ENCODE measurements around the gene LOXHD1.

The LOXHD1 gene

DNA sequence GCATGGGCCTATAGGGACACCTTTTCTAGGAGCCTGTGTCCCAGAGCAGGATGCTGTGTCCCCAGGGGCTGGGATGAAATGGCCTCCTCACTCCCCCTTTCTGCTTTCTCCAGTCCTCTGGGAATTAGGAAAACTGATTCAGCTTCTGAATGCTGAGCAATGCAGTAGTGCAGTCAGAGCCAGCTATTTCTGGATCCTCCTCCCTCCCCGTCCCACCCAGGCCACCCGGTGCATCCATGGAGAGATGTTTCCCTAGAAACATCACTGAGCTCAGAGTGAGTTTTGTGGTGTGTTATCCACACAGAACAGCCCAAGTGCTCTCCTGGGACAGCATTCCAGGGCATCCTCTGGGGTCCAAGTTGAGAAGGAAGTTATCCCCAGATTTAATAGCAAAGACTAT lies 125.5 kb downstream of the LOXHD1 start:
- DNase-seq: no peak

DNA sequence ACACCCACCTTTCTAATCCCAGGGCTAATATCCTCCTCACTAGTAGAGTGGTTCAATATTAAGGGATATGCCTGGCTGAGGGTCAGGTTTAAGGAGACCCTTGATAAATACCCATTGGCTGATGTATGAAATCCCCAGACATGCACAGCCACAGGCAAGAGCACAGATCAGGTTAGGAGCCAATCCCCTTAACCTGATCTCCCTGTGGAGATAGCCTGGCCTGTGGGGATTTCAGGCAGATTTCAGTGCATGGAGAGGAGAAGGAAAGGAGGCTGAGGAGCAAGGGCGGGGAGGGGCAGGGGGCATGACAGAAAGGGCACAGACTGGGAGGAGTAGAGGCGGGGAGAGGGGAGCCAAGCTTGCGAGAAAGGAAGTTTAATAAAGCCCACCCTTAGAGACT lies 129.0 kb downstream of the LOXHD1 start:
- DNase-seq: no peak

DNA sequence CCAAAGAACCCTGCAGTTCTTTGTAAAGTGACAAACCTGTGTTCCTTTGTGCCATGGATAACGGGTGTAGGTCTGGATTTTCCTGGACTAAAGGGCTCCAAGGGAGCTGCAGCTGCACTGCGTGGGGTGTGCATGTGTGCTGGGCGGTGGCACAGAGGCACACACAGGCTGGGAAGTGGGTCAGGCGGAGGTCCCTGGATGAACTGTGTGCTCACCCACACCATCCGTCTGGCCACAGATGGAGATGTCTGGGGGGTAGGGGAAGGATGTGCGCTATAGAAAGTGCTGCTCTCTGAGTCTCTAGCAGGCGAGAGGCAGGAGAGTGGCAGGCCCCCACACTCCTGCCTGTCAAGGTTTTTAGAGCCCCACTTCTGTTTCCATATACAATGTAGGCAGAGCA lies 137.2 kb downstream of the LOXHD1 start:
- DNase-seq: no peak

DNA sequence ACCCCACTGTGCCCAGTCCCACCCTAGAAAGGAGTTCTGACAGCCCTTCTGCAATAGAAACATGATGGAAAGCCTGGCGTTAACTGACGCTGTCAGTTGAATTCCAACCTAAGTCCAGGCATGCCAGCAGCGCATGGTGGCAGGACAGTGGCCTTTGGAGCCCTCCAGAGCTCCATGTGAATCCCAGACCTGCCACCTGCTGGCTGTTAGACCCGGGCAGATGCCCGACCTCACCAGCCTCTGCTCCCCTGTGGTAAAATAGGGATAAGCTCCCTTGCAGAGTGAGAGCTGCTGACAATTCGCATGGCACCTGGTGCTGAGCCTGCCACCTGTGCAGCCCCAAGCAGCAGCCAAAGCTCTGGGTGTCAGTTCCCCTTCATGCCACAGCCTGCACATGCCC lies 138.6 kb downstream of the LOXHD1 start:
- no peak for DNase-seq

DNA sequence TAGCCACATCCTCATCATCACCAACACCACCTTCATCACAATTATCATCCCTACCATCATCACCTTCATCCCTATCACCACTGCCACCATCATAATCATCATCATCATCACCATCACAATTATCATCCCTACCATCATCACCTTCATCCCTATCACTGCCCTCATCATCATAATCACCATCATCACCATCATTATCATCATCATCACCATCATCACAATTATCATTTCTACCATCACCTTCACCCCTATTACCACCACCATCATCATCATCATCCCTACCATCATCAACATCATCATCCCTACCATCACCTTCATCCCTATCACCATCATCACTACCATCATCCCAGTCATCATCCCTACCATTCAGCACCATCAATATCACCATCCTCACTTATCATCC lies 140.5 kb downstream of the LOXHD1 start:
- DNase-seq: no peak

DNA sequence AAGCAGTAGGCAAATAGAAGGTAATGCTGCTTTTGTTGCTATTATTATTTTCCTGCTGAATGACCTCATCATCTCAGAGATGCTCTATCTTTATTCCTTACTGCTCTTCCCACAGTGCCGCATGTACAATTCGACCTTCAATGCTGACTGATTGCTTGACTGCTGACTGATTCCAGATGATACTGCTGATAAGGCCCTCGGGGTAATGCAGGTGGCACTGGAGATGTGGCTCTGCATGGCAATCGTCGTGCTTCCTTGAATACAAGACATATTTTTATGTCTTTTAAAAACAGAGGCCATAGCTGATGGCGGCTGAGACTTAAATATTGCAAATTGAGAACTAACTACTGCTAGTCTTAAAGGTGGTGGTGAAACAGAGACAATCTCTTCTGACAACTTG lies 146.6 kb downstream of the LOXHD1 start:
- DNase-seq: no peak

DNA sequence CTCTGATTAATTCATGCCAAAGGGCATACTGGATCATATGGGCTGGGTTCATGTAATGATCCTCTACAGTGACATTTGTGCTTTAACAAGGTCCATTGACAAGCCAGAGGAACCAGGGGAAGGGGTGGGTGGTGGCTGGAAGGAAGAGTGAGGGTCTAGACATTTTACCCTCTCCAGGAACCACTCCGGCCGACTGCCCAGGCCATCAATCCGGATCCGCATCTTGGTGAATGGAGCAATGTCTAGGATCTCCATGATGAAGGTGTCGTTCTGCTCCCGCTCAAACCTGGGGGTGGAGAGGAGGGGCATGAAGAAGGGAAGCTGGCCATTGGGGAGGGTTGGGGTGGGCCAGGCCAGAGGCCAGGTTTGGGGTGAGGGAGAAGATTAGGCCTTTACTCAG lies 147.5 kb downstream of the LOXHD1 start:
- no peak for DNase-seq

DNA sequence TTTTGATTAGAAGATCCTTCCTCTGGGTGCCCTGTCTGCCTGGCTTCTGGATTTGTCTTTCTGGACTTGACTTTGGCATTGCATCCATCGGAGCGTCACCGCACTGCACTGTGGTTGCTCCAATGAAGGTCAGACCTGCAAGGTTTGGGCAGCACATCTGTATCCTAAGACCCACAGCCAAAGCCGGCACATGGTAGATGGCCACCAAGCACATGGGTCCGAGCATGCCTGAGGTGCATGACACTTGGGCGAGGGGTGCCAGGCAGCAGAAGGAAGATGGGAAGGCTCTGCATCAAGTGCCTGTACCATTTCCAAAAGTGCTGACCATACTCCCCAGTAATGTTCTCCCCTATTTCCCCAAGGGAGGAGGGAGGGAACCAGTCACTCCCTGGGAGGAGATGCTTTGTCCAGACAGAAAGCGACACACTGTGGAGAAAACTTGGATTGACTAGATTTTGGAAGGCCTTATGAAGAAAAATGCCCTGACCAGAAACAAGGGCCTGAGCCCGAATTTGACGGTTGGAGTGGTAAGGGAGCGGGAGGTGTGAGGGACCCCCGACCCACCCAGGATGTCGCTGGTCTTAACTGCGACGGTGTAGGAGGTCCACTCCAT lies 149.9 kb downstream of the LOXHD1 start:
- DNase-seq: no peak

DNA sequence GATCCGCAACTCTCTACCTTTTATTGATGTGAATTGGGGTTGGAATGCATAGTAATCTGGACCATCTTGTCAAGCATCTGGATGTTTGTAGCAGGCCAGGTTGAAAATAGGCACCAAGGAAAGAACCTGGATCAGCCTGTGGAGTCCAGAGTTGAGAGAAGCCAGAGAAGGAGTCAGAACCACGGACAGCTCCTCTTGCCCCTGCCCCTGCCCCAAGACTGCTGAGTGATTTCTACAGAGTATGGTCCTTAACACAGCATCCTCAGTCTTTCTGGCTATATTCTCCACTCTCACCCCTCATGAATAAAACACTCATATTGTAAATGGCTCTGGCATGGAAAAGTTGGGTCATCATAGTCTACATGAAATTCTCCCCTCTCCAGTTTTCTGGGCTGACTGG lies 154.6 kb downstream of the LOXHD1 start:
- DNase-seq: no peak

DNA sequence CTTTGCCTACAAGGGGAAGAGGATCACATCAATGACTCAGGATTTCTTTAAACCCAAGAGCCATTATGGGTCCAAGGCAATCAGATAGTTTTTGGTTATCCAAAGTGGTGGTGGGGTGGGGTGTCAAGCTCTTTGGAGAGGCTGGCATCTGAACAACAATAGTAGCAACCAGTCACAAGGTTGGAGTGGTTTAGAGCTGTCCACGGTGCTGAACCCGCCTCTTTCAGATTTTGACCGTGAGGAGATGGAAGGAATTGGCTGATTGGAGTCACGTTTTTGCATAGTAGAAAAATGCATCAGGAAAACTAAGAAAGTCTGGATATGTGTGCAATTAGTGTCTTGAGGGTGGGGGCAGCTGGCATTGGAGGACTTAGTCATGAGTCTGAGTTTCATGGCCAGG lies 159.9 kb downstream of the LOXHD1 start:
- no peak for DNase-seq

DNA sequence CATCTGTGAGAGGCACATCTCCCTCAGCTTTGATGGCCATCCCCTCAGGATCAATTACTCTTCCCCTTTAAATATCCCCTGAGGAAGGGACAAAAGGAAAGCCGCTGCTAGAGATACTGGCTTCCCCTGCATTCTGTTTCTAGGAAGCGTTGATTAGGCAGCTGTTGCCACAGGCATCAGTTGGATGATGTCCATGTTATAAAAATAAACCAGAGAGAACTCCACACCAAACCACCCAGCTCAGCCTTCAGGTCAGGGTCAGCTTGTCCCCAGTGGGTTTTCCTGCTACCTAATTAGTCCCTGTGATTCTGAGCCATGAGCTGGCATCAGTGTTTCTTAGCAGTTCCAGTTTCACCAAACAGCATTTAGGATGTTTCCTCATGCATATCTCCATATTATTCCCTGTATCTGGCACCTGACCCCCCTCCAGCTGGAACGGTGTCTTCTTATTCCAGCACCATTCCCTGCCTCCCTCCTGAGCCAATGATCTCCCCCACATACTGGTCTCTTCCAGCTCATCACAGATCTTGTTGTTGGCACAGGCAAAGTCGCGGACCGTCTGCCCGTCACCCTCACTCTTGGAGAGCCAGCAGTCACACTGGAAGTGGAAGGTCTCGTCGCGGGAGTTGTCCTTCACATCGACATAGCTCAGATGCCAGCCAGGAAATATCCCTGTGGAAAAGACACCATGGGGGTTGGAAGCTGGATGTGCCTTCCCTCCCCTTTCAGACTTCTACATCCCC lies 168.4 kb downstream of the LOXHD1 start:
- DNase-seq: no peak

DNA sequence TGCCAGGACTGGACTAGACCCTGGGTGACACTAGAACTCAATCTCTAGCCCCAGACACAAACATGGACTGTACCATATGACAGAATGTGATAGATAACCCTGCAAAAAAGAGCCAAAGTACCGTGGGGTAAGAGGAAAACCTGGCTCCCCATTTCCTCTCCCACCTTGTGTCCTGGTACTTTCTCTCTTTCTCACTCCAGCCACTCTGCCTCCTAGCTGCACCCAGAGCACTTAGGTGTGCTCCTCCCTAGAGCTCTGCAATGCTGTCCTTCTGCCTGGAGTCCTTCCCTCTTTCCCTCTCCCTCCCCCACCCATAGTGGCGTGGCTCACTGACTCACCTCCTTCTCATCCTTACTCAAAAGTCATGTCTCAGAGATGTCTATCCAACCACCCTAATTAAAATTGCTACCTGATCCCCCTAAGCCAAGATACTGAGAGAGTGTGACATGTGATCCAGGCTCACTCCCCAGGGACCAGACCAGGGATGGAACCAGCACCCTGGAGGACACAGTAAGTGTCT lies 171.3 kb downstream of the LOXHD1 start:
- DNase-seq: no peak

DNA sequence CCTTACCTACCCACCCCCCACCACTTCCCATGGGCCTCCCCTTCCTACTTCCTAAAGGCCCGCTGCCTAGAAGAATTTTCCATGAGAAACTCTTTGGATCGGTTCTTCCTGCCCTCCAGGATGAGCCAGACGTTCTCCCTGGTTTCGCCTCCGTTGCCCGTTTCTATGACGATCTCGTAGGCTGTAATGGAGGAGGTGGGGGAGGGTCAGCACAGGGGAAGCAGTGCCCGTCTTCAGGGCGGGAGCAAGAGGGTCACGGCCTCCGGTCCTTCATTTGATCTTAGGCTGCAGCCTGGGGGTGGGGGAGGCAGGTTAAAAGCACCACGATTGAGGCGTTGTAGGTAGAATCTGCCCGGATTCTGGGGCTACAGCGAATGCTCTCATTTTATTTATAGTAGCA lies 172.0 kb downstream of the LOXHD1 start:
- DNase-seq: no peak

DNA sequence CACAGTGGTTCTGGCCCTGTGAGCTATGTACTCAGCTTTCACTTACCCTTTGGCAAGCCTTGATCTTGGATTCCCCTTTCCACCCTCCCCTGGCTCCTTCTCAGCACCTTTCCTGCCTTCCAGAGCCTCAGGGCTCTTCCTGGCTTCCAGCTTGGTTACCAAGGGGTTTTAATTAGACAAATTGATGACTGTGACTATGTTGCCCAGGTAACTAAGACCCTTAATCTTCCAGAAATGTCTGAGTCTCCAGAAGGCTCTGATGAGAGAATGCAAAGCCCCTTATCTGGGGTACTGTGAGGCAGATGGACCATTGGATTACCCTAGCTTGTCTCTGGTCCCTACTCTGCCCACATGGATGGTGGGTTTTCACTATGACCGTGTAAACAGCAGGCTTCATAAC lies 174.2 kb downstream of the LOXHD1 start:
- no peak for DNase-seq

DNA sequence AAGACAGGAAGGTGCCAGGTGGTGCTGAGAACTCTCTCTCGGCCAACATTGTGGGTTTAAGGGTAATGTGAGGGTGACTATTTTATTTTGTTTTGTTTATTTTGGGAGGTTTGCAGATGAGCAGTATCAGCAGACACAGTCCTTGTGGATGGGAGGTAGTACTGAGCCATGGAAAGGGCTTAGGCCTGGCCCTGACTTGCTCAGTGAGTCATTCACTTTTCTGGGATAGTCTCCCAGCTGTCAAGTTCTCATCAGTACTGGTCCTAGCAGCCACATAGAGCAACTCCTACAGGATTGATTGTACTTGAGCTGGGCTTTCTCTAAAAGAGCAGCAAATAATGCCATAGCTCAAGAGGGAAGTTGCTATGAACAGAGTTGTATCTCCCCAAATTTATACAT lies 175.2 kb downstream of the LOXHD1 start:
- DNase-seq: no peak

DNA sequence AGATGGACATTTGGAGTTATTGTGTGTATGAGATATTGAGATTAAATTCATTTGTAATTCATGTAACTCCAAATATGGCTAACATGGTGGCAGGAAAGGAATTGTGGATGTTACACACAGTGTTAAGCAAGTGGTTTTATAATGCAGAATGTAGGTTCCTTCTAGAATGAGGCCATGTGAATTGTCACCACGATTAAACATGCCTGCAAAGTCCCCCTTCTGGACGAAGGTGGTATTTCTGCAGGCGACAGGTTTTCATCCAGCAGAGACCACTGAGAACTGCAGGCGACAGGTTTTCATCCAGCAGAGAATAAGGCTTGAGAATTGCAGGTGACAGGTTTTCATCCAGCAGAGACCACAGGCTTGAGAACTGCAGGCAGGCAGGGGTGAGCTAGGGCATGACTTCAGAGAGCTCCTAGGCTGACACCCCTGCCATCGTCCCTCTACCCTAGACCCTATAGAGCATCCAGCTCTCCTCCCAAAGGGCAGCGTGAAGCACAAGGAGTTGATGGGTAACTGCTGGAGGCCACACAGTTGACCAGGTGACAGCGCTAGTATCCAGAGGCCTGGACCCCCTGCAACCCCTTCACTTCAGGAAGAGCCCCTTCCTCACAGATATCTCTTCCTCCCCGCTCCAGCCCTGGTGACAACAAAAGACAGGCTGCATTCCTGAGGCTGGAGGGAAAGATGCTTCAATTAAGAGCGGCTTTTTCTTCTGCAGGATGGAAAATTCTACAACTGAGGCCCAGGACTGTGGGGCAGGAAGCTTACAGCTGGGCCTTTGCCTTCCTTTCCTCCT lies 175.8 kb downstream of the LOXHD1 start:
- peak; percentile 9 for DNase-seq

DNA sequence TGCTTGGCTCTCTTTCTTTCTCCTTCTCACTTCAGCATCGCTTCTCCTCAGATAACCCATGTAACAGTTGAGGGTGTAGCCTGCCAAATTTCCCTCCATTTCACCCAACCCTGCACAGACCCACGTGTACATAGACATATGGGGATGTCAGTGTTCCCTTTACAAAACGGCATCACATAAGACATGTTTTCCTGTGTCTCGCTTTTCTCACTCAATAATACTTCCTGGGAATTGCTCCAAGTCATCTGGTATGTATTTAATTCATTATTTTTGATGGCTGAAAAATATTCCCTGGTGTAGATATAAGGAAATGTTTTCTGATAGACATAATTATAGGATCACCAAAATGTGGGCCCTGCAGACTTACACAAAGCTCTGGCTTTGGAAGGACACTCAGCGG lies 176.8 kb downstream of the LOXHD1 start:
- DNase-seq: no peak

DNA sequence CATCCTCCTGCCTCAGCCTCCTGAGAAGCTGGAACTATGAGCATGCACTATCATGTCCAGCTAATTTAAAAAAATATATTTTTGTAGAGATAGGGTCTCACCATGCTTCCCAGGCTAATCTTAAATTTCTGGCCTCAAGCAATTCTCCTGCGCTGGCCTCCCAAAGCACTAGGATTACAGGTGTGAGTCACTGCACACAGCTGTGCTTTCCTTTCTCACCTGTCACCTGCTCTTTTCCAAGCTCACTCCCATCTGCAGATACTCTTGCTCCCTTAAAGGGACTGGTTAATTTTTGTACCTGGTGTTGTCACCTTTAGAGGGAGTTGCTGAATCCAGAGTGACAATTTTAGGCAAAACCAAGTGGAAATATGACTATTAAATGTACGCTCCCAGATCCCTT lies 178.2 kb downstream of the LOXHD1 start:
- peak; percentile 19 for DNase-seq

DNA sequence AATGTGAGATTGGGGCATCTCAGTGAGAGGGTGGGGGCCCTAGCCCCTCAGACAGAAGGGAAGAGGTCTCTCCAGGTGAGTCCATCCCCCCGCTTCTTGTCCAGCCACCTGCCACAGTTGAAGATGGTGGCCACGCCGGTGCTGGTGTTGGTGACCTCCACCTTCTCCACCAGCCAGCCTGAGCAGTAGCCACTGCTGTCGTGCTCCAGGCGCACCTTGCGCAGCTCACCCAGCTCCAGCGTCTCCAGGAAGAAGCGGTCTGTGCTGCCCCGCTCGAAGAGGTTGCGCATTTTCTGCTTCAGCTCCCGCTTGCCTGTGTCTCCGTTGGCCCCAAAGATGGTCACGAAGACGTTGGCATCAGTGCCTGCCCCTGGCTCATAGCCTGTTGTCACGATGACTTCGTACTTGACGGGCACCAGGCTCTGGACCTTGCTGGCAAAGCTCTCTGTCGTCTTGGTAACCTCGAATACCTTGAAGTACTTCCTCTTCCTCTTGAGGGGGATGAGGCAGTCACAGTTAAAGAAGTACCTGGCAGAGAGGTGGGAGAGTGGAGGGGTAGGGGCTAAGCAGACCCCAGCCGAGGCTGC lies 179.5 kb downstream of the LOXHD1 start:
- DNase-seq: peak; percentile 88

DNA sequence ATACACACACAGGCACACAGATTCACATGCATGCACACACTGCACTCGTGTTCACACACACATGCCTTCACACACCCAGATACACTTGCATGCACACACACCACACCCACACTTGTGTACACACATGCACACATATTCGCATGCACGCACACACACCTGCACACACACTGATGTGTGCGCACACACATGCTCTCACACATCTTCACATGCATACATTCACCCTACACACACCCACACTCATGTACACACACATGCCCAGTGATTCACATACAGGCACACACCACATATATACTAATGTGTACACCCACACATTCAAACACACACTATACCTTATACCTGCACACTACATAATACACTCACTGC lies 181.6 kb downstream of the LOXHD1 start:
- DNase-seq: no peak

DNA sequence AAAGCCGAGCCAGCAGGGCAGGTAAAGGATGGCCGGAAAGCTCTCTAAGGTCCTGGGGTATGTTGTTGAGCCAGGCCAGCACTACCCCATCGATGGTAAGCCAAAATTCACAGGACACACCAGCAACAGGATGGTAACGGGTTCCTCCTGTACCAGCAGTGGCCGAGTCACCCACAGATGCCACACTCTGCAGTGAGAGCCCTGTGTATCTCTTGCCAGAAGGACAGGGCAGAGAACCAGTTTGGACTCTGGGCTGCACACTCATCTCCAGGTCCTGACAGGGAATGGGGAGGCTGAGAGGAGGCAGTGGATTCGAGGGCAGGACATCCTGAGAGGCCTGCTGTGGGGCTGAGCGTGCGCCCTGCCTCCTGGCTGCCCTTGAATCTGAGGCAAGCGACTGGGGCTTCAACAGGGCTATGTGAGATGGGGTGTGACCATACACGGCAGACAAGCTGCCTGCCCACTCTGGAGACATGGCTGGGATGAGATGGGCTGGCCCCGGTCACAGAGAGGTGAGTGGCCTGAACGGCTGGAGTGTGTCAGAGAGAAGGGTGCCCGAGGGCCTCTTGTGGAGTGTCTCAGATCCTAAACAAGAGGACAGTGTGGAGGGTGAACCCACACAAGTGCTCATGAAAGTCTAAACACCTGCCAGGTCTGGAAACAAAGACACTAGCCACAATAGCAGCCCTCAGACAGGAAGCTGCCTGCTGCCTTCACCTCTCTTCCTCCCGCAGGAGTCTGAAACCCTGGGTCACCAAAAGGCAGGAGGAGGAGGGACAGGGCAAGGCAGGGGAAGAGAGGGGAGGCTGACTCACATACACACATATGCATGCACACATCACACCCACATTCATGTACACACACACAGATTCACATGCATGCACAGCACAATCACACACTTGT lies 182.3 kb downstream of the LOXHD1 start:
- peak; percentile 84 for DNase-seq

DNA sequence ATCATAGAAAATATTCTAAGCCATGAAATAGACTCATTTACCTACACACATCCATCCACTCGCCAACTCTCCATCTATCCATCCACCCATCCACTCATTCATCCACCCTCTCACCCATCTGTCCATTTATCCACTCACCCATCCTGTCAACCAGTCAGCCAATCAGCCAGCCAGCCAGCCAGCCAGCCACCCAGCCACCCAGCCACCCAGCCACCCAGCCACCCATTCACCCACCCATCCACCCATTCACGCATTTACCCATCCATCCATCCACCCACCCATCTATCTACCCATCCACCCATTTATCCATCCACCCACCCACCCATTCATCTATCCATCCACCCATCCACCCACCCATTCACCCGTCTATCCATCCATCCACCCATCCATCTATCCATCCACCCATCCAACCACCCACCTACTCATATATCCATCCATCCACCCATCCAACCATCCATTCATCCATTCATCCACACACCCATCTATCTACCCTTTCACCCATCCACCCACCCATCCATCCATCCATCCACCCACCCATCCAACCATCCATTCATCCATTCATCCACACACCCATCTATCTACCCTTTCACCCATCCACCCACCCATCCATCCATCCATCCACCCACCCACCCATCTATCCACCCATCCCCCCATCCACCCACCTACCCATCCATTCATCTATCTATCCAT lies 185.1 kb downstream of the LOXHD1 start:
- DNase-seq: no peak
